Stomach (tissue), 9 donors: ENCODE results near the gene SLC6A8. TPM values are rescaled to one million over a fixed set of nuclear protein-coding genes. Genes with fewer than 3 reads are reported as not detected.
"Not testable (repeated sequence)": the region's sequence is repeated elsewhere in the genome, so short reads cannot be mapped to it uniquely, and the experiment has no call there.

Source experiments
- DNase-seq, 2 donors: peaks; one replicate each; pipeline versions ENCODE4 v3.0.0 to v3.0.0-alpha.2; 2013 to 2019
- H3K27ac ChIP-seq, 5 donors: fragments of 200-600 bp in 4 of 5; sonication (generic) in 4 of 5; one replicate each; pipeline ENCODE4 v1.5.1; 2013 to 2019; ENCODE audit warnings: mild to moderate bottlenecking in 1 of 5, moderate library complexity in 1 of 5
- H3K27me3 ChIP-seq, 3 donors: fragments of 200-600 bp; sonication (generic); one replicate each; pipeline ENCODE4 v1.5.1; 2017 to 2019; ENCODE audit warnings: mixed run types in 1 of 3
- H3K36me3 ChIP-seq, 4 donors: fragments of 200-600 bp; sonication (generic); 1 replicate in 3 of 4; 2 replicates in 1 of 4; pipeline ENCODE4 v1.5.1; 2016 to 2019
- H3K4me1 ChIP-seq, 4 donors: fragments of 200-600 bp; sonication (generic); one replicate each; pipeline ENCODE4 v1.5.1; 2016 to 2019
- H3K4me3 ChIP-seq, 4 donors: fragments of 200-600 bp; sonication (generic) in 3 of 4; one replicate each; pipeline ENCODE4 v1.5.1; 2016 to 2019; ENCODE audit warnings: mild to moderate bottlenecking in 1 of 4
- H3K9me3 ChIP-seq, 4 donors: fragments of 200-600 bp; sonication (generic); one replicate each; pipeline ENCODE4 v1.5.1; 2016 to 2019
- EP300 ChIP-seq: sonication (generic); formaldehyde crosslinking; IDR thresholded peaks from one replicate; pipeline ENCODE4 v1.6.1; 2017; ENCODE audit warnings: antibody characterized with exemption
- POLR2A ChIP-seq, 4 donors: fragments of 450-650 bp; IDR thresholded peaks; one replicate each; pipeline ENCODE4 v1.6.1; 2016; ENCODE audit warnings: antibody characterized with exemption in 4 of 4, control low read depth in 2 of 4, mild to moderate bottlenecking in 1 of 4, moderate library complexity in 1 of 4
- POLR2AphosphoS5 ChIP-seq, 3 donors: sonication (generic); formaldehyde crosslinking; IDR thresholded peaks; one replicate each; pipeline ENCODE4 v1.6.1; 2016; ENCODE audit warnings: antibody characterized with exemption in 3 of 3
- WGBS, 5 donors: extraction: QIAGEN DNeasy Blood & Tissue Kit in 3 of 5; methylation state at CpG; one replicate each; pipeline versions ENCODE4 v1.1.5 to v1.1.7; 2013 to 2018; 5-methylcytosine and 5-hydroxymethylcytosine counted together
- intact Hi-C: fragments of 100-400 bp; cut with DNase I; formaldehyde crosslinking; loops from one replicate; pipeline ENCODE4 v1.15.1; 2023; ENCODE audit warnings: low total_unique reads
- polyA plus RNA-seq, 3 donors: library from polyadenylated mRNA; stranded (reverse); fragments of 200-250 nt; gene quantifications; one replicate each; pipeline ENCODE4 v1.2.3, GENCODE V29; 2013
- total RNA-seq, 5 donors: library from RNA; depleted of rRNA; stranded (reverse); fragments of >200 nt; gene quantifications; one replicate each; pipeline versions ENCODE4 v1.1.0 to v1.2.3, GENCODE V29; 2014 to 2016
- TF ChIP-seq, protein P1 (sequence below), 7 experiments: fragments of 450-650 bp in 4 of 7; fragments of 200-600 bp in 3 of 7; sonication (generic) in 3 of 7; IDR thresholded peaks; one replicate each; pipeline ENCODE4 v1.5.1; 2016 to 2019; ENCODE audit warnings: antibody characterized with exemption in 7 of 7, control low read depth in 2 of 7, mild to moderate bottlenecking in 1 of 7
- donor health status: healthy with polysubstance abuse.
- donor health status: Bipolar disorder and iron deficiency.
- donor health status: healthy.

The SLC6A8 gene
- total and polyA plus RNA-seq, 8 donors = 7.3 to 32.7 (median 18.9) TPM

DNA sequence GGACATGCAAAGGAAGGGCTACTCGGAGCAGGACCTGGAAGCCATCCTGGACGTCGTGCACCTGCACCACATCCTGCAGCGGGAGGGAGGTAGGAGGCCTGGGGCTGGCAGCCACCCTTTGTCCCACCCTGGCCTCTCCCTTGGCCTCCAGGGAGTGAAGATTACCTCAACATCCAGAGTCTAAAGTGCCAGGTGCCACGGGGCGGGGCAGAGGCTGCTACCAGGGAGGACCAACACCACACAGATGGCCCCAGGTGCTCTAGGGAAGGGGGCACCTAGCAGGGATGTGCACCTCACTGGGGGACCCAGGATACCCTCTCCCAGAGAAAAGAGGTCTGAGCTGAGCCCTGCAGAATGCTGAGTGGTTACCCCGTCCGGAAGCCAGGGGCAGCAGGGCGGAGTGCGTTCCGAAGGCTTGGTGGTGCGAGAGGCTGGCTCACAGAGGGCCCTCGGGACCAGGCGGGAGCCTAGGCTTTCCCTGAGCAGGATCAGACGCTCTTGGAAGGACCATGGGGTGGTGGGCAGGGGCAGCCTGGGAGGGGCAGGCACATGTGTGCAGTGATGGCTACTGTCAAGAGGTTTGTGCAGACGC, 53.0 kb downstream of the SLC6A8 start:
- TF ChIP-seq POLR2A (IDR thresholded peaks at IDR 0.05) (no peak), EP300 (no peak), POLR2AphosphoS5 (IDR thresholded peaks at IDR 0.05) (no peak)
- TF ChIP-seq, protein P1, sequence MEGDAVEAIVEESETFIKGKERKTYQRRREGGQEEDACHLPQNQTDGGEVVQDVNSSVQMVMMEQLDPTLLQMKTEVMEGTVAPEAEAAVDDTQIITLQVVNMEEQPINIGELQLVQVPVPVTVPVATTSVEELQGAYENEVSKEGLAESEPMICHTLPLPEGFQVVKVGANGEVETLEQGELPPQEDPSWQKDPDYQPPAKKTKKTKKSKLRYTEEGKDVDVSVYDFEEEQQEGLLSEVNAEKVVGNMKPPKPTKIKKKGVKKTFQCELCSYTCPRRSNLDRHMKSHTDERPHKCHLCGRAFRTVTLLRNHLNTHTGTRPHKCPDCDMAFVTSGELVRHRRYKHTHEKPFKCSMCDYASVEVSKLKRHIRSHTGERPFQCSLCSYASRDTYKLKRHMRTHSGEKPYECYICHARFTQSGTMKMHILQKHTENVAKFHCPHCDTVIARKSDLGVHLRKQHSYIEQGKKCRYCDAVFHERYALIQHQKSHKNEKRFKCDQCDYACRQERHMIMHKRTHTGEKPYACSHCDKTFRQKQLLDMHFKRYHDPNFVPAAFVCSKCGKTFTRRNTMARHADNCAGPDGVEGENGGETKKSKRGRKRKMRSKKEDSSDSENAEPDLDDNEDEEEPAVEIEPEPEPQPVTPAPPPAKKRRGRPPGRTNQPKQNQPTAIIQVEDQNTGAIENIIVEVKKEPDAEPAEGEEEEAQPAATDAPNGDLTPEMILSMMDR (IDR thresholded peaks at IDR 0.05) = no peak
- 72 to 96% (median 92%) methylated on average over 7 to 16 of the region's 16 CpGs for WGBS, 5 donors
- H3K9me3 ChIP-seq = no peaks in the 10 kb centered on the region
- intact Hi-C loops = no loop called here
- H3K27ac ChIP-seq = no peak overlapping the region
- H3K27me3 ChIP-seq = no peaks in the 10 kb centered on the region
- no peak for DNase-seq
- peaks cover 4 to 15% (median 9%) of the 10 kb centered on the region in 4 donors for H3K4me1 ChIP-seq
- H3K36me3 ChIP-seq = peaks cover 0 to 45% (median 30%) of the 10 kb centered on the region in 4 donors
- H3K4me3 ChIP-seq = no peak overlapping the region

DNA sequence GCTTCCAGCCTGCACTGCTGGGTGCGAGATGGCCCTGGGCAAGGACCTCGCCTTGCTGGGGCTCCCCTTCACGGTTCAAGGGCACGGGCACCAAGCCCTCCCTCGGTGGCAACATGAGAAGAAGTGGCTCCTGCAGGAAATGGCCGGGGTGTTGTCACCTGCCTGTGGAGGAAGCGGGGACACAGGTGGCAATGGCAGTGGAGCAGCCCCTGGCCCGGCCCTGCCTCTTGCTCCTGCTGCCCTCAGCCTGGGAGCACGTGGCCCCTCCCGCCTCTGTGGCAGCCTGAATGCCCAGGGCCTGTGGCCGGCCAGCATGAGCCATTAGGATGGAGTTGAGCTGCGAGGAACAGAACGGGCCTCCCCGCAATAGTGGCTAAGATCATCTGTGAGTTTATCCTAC, 53.7 kb downstream of the SLC6A8 start:
- intact Hi-C loops = no loop called here
- H3K27ac ChIP-seq = no peak overlapping the region
- no peak overlapping the region for H3K4me3 ChIP-seq
- no peaks in the 10 kb centered on the region for H3K27me3 ChIP-seq
- no peak for TF ChIP-seq POLR2A (IDR thresholded peaks at IDR 0.05)
- TF ChIP-seq, protein P1 (IDR thresholded peaks at IDR 0.05) = no peak
- no peak for TF ChIP-seq EP300
- TF ChIP-seq POLR2AphosphoS5 (IDR thresholded peaks at IDR 0.05) = no peak
- peaks cover 4 to 15% (median 9%) of the 10 kb centered on the region in 4 donors for H3K4me1 ChIP-seq
- H3K9me3 ChIP-seq = no peaks in the 10 kb centered on the region
- DNase-seq = no peak
- peaks cover 0 to 40% (median 26%) of the 10 kb centered on the region in 4 donors for H3K36me3 ChIP-seq
- 73 to 92% (median 88%) methylated on average over 2 to 14 of the region's 14 CpGs for WGBS, 5 donors

- WGBS, 5 donors = 88 to 100% (median 97%) methylated on average over 1 to 14 of the region's 14 CpGs
- H3K27ac ChIP-seq, H3K27me3 ChIP-seq, intact Hi-C loops, H3K9me3 ChIP-seq, DNase-seq, H3K4me3 ChIP-seq: not testable (repeated sequence)
- peaks cover 0 to 33% (median 20%) of the 10 kb centered on the region in 4 donors for H3K36me3 ChIP-seq
- H3K4me1 ChIP-seq = peaks cover 4 to 15% (median 9%) of the 10 kb centered on the region in 4 donors
These were observed 54.4 kb downstream of the SLC6A8 start for GRCh38 chrX:153742111-153742510.

DNA sequence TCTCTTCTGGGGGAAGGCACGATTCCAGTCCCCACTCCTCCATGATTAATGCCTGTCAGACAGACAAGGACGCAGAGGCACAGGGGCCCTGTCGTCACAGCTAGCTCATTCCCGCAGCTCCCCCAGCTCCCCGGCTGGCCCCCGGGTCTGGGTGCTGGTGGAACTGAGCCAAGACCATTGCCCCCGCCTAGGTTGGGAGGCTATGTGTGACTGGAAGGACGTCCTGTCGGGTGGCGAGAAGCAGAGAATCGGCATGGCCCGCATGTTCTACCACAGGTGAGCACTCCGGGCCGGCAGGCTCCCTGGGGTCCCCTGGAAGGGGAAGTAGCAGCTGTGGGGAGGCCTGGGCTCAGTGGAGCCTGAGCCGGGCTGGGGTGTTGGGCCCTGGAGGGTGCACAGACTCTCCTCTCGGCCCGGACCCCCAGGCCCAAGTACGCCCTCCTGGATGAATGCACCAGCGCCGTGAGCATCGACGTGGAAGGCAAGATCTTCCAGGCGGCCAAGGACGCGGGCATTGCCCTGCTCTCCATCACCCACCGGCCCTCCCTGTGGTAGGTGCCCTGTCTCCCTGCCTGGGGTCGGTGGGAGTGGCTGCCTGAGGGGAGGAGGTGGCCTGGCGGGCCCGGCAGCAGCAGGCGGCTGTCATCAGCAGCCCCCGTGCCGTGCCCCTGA, 55.2 kb downstream of the SLC6A8 start:
- H3K27me3 ChIP-seq, intact Hi-C loops, H3K9me3 ChIP-seq, DNase-seq: not testable (repeated sequence)
- H3K4me1 ChIP-seq = peaks cover 4 to 15% (median 9%) of the 10 kb centered on the region in 4 donors
- peak overlapping the region in 1 of 4 donors; percentile 7 for H3K4me3 ChIP-seq
- 64 to 83% (median 71%) methylated on average over 15 to 32 of the region's 32 CpGs; no CpG with 5 or more reads in 1 of the 5 donors for WGBS, 5 donors
- peaks cover 0 to 27% (median 14%) of the 10 kb centered on the region in 4 donors for H3K36me3 ChIP-seq
- peak overlapping the region in 3 of 5 donors; percentile 38 to 53 (median 52) for H3K27ac ChIP-seq

DNA sequence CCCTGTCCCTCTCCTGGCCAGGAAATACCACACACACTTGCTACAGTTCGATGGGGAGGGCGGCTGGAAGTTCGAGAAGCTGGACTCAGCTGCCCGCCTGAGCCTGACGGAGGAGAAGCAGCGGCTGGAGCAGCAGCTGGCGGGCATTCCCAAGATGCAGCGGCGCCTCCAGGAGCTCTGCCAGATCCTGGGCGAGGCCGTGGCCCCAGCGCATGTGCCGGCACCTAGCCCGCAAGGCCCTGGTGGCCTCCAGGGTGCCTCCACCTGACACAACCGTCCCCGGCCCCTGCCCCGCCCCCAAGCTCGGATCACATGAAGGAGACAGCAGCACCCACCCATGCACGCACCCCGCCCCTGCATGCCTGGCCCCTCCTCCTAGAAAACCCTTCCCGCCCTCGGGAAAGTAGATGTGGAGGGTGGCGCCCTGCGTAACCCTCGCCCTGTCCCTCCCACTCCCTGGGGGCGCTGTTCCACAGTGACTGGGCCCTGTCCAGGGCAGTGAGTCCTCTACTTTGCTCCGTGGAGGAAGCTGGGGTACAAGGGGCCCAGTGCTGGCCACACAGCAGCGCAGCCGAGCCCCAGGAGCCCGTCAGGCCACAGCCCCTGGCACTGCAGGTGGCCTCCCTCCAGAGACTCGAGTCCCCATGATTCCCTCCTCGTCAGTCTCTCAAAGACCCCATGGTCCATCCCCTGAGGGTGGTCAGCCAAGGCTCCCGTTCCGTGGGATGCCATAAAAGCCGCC, 55.9 kb downstream of the SLC6A8 start:
- H3K9me3 ChIP-seq, H3K27me3 ChIP-seq, intact Hi-C loops: not testable (repeated sequence)
- peaks cover 4 to 15% (median 9%) of the 10 kb centered on the region in 4 donors for H3K4me1 ChIP-seq
- peaks cover 0 to 27% (median 12%) of the 10 kb centered on the region in 4 donors for H3K36me3 ChIP-seq
- H3K4me3 ChIP-seq = peak overlapping the region in 3 of 4 donors; percentile 13 to 27 (median 18)
- 24 to 51% (median 41%) methylated on average over 7 to 34 of the region's 35 CpGs; no CpG with 5 or more reads in 1 of the 5 donors for WGBS, 5 donors
- DNase-seq = peak; percentile 77 to 82
- peak in 1 of 3 donors; percentile 3 for TF ChIP-seq POLR2AphosphoS5 (IDR thresholded peaks at IDR 0.05)
- H3K27ac ChIP-seq = peak overlapping the region; percentile 1 to 73 (median 52)
